ENCODE results near the gene GAA.
"Not testable (repeated sequence)": the region's sequence is repeated elsewhere in the genome, so short reads cannot be mapped to it uniquely, and the experiment has no call there.

Gene GAA

GRCh38 chr17:80151333-80151732 is 50.0 kb downstream of the GAA start:
- no peak for DNase-seq

GRCh38 chr17:80152081-80152702 is 50.8 kb downstream of the GAA start:
- DNase-seq: no peak

GRCh38 chr17:80153004-80153403 is 51.6 kb downstream of the GAA start:
- DNase-seq: no peak

GRCh38 chr17:80154166-80154565 is 52.8 kb downstream of the GAA start:
- DNase-seq: no peak

GRCh38 chr17:80155600-80155999 is 54.2 kb downstream of the GAA start:
- DNase-seq: not testable (repeated sequence)

GRCh38 chr17:80158846-80159245 is 57.5 kb downstream of the GAA start:
- no peak for DNase-seq

GRCh38 chr17:80160536-80160935 is 59.2 kb downstream of the GAA start:
- no peak for DNase-seq

GRCh38 chr17:80163336-80163735 is 62.0 kb downstream of the GAA start:
- no peak for DNase-seq

- no peak for DNase-seq
These were observed 62.8 kb downstream of the GAA start for GRCh38 chr17:80164185-80164584.

- no peak for DNase-seq
These were observed 65.1 kb downstream of the GAA start for GRCh38 chr17:80166446-80166845.

GRCh38 chr17:80168371-80168770 is 67.0 kb downstream of the GAA start:
- no peak for DNase-seq

- no peak for DNase-seq
These were observed 67.7 kb downstream of the GAA start for GRCh38 chr17:80169107-80169506.

Data from retina (tissue), 1 donor.